GM15510 (cell line): ENCODE measurements around the gene DEK.

Source experiments
- POLR2A ChIP-seq: IDR thresholded peaks from 3 replicates; pipeline ENCODE4 v1.6.1; 2011; ENCODE audit warnings: borderline replicate concordance; ENCODE audit not compliant: insufficient read length; ENCODE audit errors: extremely low read depth

Gene DEK

GRCh38 chr6:18219591-18219990, 44.7 kb downstream of the DEK start:
- TF ChIP-seq POLR2A: no peak

- TF ChIP-seq POLR2A: no peak
Observed at GRCh38 chr6:18218233-18218632, 46.1 kb downstream of the DEK start.

- TF ChIP-seq POLR2A: no peak
Observed at GRCh38 chr6:18216411-18216810, 47.9 kb downstream of the DEK start.

- TF ChIP-seq POLR2A: no peak
Observed at GRCh38 chr6:18215436-18215835, 48.9 kb downstream of the DEK start.

GRCh38 chr6:18214003-18214402, 50.3 kb downstream of the DEK start:
- no peak for TF ChIP-seq POLR2A

GRCh38 chr6:18213439-18213838, 50.9 kb downstream of the DEK start:
- TF ChIP-seq POLR2A: no peak

- TF ChIP-seq POLR2A: no peak
Observed at GRCh38 chr6:18212231-18212630, 52.1 kb downstream of the DEK start.

- TF ChIP-seq POLR2A: no peak
Observed at GRCh38 chr6:18211338-18211737, 53.0 kb downstream of the DEK start.

GRCh38 chr6:18210707-18211106, 53.6 kb downstream of the DEK start:
- no peak for TF ChIP-seq POLR2A

GRCh38 chr6:18209539-18210197, 54.7 kb downstream of the DEK start:
- TF ChIP-seq POLR2A: no peak

GRCh38 chr6:18207949-18208348, 56.4 kb downstream of the DEK start:
- TF ChIP-seq POLR2A: no peak

- TF ChIP-seq POLR2A: no peak
Observed at GRCh38 chr6:18207438-18207837, 56.9 kb downstream of the DEK start.

- TF ChIP-seq POLR2A: no peak
Observed at GRCh38 chr6:18206591-18206990, 57.7 kb downstream of the DEK start.

- TF ChIP-seq POLR2A: no peak
Observed at GRCh38 chr6:18204691-18205090, 59.6 kb downstream of the DEK start.

- TF ChIP-seq POLR2A: no peak
Observed at GRCh38 chr6:18203786-18204185, 60.5 kb downstream of the DEK start.

GRCh38 chr6:18192026-18192425, 72.3 kb downstream of the DEK start:
- TF ChIP-seq POLR2A: no peak

- TF ChIP-seq POLR2A: no peak
Observed at GRCh38 chr6:18189196-18189595, 75.1 kb downstream of the DEK start.

GRCh38 chr6:18187701-18188100, 76.6 kb downstream of the DEK start:
- no peak for TF ChIP-seq POLR2A

GRCh38 chr6:18186540-18187250, 77.6 kb downstream of the DEK start:
- TF ChIP-seq POLR2A: no peak
